AG04449 (cell line): ENCODE results near the gene STRIP2.

Experiments used
- CTCF ChIA-PET: fragments of 350-600 bp; formaldehyde crosslinking; extraction: SDS; loops from one replicate; lab custom pipeline; 2021; ENCODE audit warnings: antibody characterized with exemption; lab: Yijun Ruan, JAX
- POLR2A ChIA-PET: fragments of 400-600, 350-600 bp; formaldehyde crosslinking; extraction: SDS; loops from one replicate; lab custom pipeline; 2020; ENCODE audit warnings: antibody characterized with exemption, inconsistent platforms; lab: Yijun Ruan, JAX
- DNase-seq: peaks from one replicate; pipeline ENCODE4 v3.0.0-alpha.2; 2010; ENCODE audit warnings: low read depth, low spot score
- H3K4me3 ChIP-seq: 2 replicates; pipeline ENCODE4 v1.5.1; 2011; ENCODE audit warnings: low read depth, mild to moderate bottlenecking, control low read depth, low read length
- TF ChIP-seq, protein P1 (sequence below): IDR thresholded peaks from one replicate; pipeline ENCODE4 v1.5.1; 2011; ENCODE audit warnings: mild to moderate bottlenecking, moderate library complexity, low read length, control low read depth, inconsistent platforms; ENCODE audit not compliant: insufficient read depth; ENCODE audit errors: missing control alignments

Gene STRIP2

GRCh38 chr7:129450295-129450694 lies 16.1 kb downstream of the STRIP2 start:
- DNase-seq = no peak
- TF ChIP-seq, protein P1, sequence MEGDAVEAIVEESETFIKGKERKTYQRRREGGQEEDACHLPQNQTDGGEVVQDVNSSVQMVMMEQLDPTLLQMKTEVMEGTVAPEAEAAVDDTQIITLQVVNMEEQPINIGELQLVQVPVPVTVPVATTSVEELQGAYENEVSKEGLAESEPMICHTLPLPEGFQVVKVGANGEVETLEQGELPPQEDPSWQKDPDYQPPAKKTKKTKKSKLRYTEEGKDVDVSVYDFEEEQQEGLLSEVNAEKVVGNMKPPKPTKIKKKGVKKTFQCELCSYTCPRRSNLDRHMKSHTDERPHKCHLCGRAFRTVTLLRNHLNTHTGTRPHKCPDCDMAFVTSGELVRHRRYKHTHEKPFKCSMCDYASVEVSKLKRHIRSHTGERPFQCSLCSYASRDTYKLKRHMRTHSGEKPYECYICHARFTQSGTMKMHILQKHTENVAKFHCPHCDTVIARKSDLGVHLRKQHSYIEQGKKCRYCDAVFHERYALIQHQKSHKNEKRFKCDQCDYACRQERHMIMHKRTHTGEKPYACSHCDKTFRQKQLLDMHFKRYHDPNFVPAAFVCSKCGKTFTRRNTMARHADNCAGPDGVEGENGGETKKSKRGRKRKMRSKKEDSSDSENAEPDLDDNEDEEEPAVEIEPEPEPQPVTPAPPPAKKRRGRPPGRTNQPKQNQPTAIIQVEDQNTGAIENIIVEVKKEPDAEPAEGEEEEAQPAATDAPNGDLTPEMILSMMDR = no peak
- CTCF ChIA-PET = interaction anchor here (0.7 to 3.0 kb wide), 5 partner anchors 17 to 287 kb away, joined by 3 to 9 read pairs (median 3); partner anchors contain the start of gene STRIP2
- no peak overlapping the region for H3K4me3 ChIP-seq
- POLR2A ChIA-PET = no interaction called here

- ChIA-PET POLR2A (interaction anchor here (0.8 kb wide), 1 partner anchor 19 kb away, joined by 4 read pairs; the partner anchor contains the start of gene STRIP2), CTCF (interaction anchor here (0.8 to 3.0 kb wide), 7 partner anchors 9 to 87 kb away, joined by 3 to 9 read pairs (median 4); partner anchors contain the start of gene STRIP2)
- TF ChIP-seq, protein P1 = no peak
- DNase-seq = no peak
- H3K4me3 ChIP-seq = no peak overlapping the region
Measured at GRCh38 chr7:129452589-129453231, 18.5 kb downstream of the STRIP2 start.

DNA sequence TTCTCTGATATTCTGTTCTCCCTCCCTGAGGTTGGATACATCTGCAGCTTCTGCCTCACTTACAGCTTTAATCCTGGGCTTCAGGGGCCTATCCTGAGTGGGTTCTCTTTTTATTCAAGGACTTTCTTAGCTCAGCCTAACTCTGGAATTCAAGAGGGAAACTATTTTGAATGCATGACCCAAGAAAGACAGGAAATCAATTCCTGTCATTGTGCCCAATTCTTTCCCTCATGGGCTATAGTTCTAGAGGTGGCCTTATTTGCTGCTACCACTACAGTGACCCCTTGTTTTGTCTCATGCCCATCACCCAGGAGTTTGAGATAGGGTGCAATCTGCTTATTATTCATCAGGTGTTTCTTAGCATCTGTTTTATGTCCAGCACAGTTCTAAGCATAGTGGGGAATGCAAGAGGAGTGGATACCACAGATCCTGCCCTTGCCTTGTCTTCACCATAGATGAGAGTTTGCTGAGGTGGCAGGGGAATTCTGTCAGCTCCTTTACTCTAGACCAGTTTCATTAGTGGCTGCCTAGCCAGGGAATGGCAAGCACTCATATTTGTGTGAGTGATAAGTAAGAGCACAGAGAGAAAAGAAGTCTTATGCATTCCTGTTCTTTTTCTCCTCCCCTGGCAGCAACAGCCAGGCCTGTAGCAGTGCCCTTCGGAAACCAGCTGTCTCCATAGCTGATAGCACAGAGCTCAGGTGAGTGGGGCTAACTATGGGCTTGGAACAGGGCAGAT lies 19.4 kb downstream of the STRIP2 start:
- no peak overlapping the region for H3K4me3 ChIP-seq
- POLR2A ChIA-PET = no interaction called here
- CTCF ChIA-PET = interaction anchor here (0.8 to 2.0 kb wide), 5 partner anchors 18 to 86 kb away, joined by 3 to 5 read pairs (median 4); partner anchors contain the start of gene STRIP2
- TF ChIP-seq, protein P1 = no peak
- DNase-seq = no peak

GRCh38 chr7:129454249-129454551 lies 20.0 kb downstream of the STRIP2 start:
- CTCF ChIA-PET = interaction anchor here (1.0 to 2.0 kb wide), 3 partner anchors 21 to 87 kb away, joined by 3 to 5 read pairs (median 4); partner anchors contain the start of gene STRIP2
- no peak for DNase-seq
- TF ChIP-seq, protein P1 = no peak
- no peak overlapping the region for H3K4me3 ChIP-seq
- POLR2A ChIA-PET = interaction anchor here (0.7 kb wide), 1 partner anchor 12 kb away, joined by 3 read pairs; no protein-coding TSS in a partner anchor

DNA sequence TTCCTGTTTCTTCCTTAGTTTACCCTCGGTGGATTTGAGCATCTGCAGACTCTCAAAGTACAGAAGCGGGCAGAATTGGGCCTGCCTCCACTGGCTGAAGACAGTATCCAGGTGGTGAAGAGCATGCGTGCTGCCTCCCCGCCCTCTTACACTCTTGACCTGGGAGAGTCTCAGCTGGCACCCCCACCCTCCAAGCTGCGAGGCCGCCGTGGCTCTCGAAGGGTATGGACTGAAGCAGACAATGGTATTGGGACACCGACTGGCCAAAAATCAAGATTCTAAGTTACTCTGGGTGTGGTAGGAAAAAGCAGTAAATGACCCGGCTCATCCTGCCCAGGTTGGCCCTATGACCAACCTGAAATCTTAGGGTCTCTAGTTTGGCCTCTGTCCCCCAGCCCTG lies 22.2 kb downstream of the STRIP2 start:
- no peak for DNase-seq
- H3K4me3 ChIP-seq = no peak overlapping the region
- ChIA-PET POLR2A (no interaction called here), CTCF (no interaction called here)
- TF ChIP-seq, protein P1 = no peak

- no peak overlapping the region for H3K4me3 ChIP-seq
- TF ChIP-seq, protein P1 = no peak
- DNase-seq = no peak
- ChIA-PET POLR2A (no interaction called here), CTCF (no interaction called here)
Measured at GRCh38 chr7:129457101-129457500, 22.9 kb downstream of the STRIP2 start.
